ENCODE results near the gene LPCAT1.
"Not testable (repeated sequence)": the region's sequence is repeated elsewhere in the genome, so short reads cannot be mapped to it uniquely, and the experiment has no call there.

The LPCAT1 gene

GRCh38 chr5:1548702-1549474, 25.1 kb upstream of the LPCAT1 start:
- H3K4me3 Mint-ChIP-seq, result no peak overlapping the region
- H3K4me1 Mint-ChIP-seq, result peaks cover 11% of the 10 kb centered on the region
- peaks cover 8% of the 10 kb centered on the region for H3K9me3 Mint-ChIP-seq
- H3K36me3 Mint-ChIP-seq, result peaks cover 13% of the 10 kb centered on the region
- no peak for ATAC-seq
- peaks cover 3% of the 10 kb centered on the region for H3K27me3 Mint-ChIP-seq
- H3K27ac Mint-ChIP-seq, result no peak overlapping the region

GRCh38 chr5:1547655-1548054, 23.9 kb upstream of the LPCAT1 start:
- ATAC-seq, result no peak
- H3K27me3 Mint-ChIP-seq, result no peaks in the 10 kb centered on the region
- H3K4me1 Mint-ChIP-seq, result peaks cover 11% of the 10 kb centered on the region
- H3K27ac Mint-ChIP-seq, result no peak overlapping the region
- peaks cover 8% of the 10 kb centered on the region for H3K9me3 Mint-ChIP-seq
- no peak overlapping the region for H3K4me3 Mint-ChIP-seq
- peaks cover 13% of the 10 kb centered on the region for H3K36me3 Mint-ChIP-seq

- no peak for ATAC-seq
- Mint-ChIP-seq H3K36me3 (peaks cover 13% of the 10 kb centered on the region), H3K4me3 (no peak overlapping the region), H3K27ac (no peak overlapping the region), H3K4me1 (peaks cover 11% of the 10 kb centered on the region), H3K9me3 (peaks cover 8% of the 10 kb centered on the region), H3K27me3 (no peaks in the 10 kb centered on the region)
Observed at GRCh38 chr5:1547236-1547635, 23.5 kb upstream of the LPCAT1 start.

GRCh38 chr5:1546556-1546955, 22.8 kb upstream of the LPCAT1 start:
- H3K4me3 Mint-ChIP-seq, result no peak overlapping the region
- no peak overlapping the region for H3K27ac Mint-ChIP-seq
- no peak for ATAC-seq
- H3K4me1 Mint-ChIP-seq, result peaks cover 11% of the 10 kb centered on the region
- peaks cover 13% of the 10 kb centered on the region for H3K36me3 Mint-ChIP-seq
- peaks cover 8% of the 10 kb centered on the region for H3K9me3 Mint-ChIP-seq
- no peaks in the 10 kb centered on the region for H3K27me3 Mint-ChIP-seq

GRCh38 chr5:1545805-1546355, 22.1 kb upstream of the LPCAT1 start:
- Mint-ChIP-seq H3K9me3 (peaks cover 8% of the 10 kb centered on the region), H3K4me3 (no peak overlapping the region), H3K27ac (peak overlapping the region; percentile 5), H3K27me3 (no peaks in the 10 kb centered on the region), H3K36me3 (peaks cover 13% of the 10 kb centered on the region), H3K4me1 (peaks cover 11% of the 10 kb centered on the region)
- peak; percentile 34 for ATAC-seq

GRCh38 chr5:1545126-1545804, 21.5 kb upstream of the LPCAT1 start:
- Mint-ChIP-seq H3K27me3 (no peaks in the 10 kb centered on the region), H3K4me3 (no peak overlapping the region), H3K4me1 (peaks cover 11% of the 10 kb centered on the region), H3K9me3 (peaks cover 8% of the 10 kb centered on the region), H3K36me3 (peaks cover 13% of the 10 kb centered on the region), H3K27ac (peak overlapping the region; percentile 5)
- no peak for ATAC-seq

GRCh38 chr5:1544294-1544961, 20.7 kb upstream of the LPCAT1 start:
- Mint-ChIP-seq H3K9me3 (peaks cover 8% of the 10 kb centered on the region), H3K27ac (no peak overlapping the region), H3K27me3 (no peaks in the 10 kb centered on the region), H3K4me3 (no peak overlapping the region), H3K36me3 (peaks cover 13% of the 10 kb centered on the region), H3K4me1 (peaks cover 11% of the 10 kb centered on the region)
- no peak for ATAC-seq

- Mint-ChIP-seq H3K36me3 (peaks cover 13% of the 10 kb centered on the region), H3K9me3 (peaks cover 8% of the 10 kb centered on the region), H3K27ac (no peak overlapping the region), H3K4me3 (no peak overlapping the region), H3K27me3 (no peaks in the 10 kb centered on the region), H3K4me1 (peaks cover 13% of the 10 kb centered on the region)
- no peak for ATAC-seq
Observed at GRCh38 chr5:1543398-1544293, 19.9 kb upstream of the LPCAT1 start.

GRCh38 chr5:1542781-1543180, 19.0 kb upstream of the LPCAT1 start:
- no peak overlapping the region for H3K27ac Mint-ChIP-seq
- no peak for ATAC-seq

GRCh38 chr5:1541702-1542400, 18.1 kb upstream of the LPCAT1 start:
- no peak for ATAC-seq
- H3K4me1 Mint-ChIP-seq, result peaks cover 22% of the 10 kb centered on the region
- no peaks in the 10 kb centered on the region for H3K27me3 Mint-ChIP-seq
- H3K27ac Mint-ChIP-seq, result no peak overlapping the region
- no peak overlapping the region for H3K4me3 Mint-ChIP-seq
- peaks cover 13% of the 10 kb centered on the region for H3K36me3 Mint-ChIP-seq
- H3K9me3 Mint-ChIP-seq, result peaks cover 8% of the 10 kb centered on the region

More at GRCh38 chr5:1542781-1543180, 19.0 kb upstream of the LPCAT1 start:
- no peak overlapping the region for H3K4me3 Mint-ChIP-seq
- peaks cover 18% of the 10 kb centered on the region for H3K4me1 Mint-ChIP-seq
- peaks cover 13% of the 10 kb centered on the region for H3K36me3 Mint-ChIP-seq
- H3K27me3 Mint-ChIP-seq, result no peaks in the 10 kb centered on the region
- peaks cover 8% of the 10 kb centered on the region for H3K9me3 Mint-ChIP-seq

GRCh38 chr5:1540831-1541701, 17.3 kb upstream of the LPCAT1 start:
- Mint-ChIP-seq H3K27ac (no peak overlapping the region), H3K36me3 (peaks cover 13% of the 10 kb centered on the region), H3K4me1 (peaks cover 30% of the 10 kb centered on the region), H3K27me3 (no peaks in the 10 kb centered on the region), H3K4me3 (no peak overlapping the region), H3K9me3 (peaks cover 8% of the 10 kb centered on the region)
- no peak for ATAC-seq

GRCh38 chr5:1540166-1540565, 16.4 kb upstream of the LPCAT1 start:
- no peak for ATAC-seq
- Mint-ChIP-seq H3K27ac (no peak overlapping the region), H3K36me3 (peaks cover 6% of the 10 kb centered on the region), H3K27me3 (no peaks in the 10 kb centered on the region), H3K4me1 (peaks cover 29% of the 10 kb centered on the region), H3K9me3 (peaks cover 2% of the 10 kb centered on the region), H3K4me3 (no peak overlapping the region)

GRCh38 chr5:1539393-1540161, 15.8 kb upstream of the LPCAT1 start:
- Mint-ChIP-seq H3K27ac (peak overlapping the region; percentile 97), H3K4me1 (peaks cover 26% of the 10 kb centered on the region)
- ATAC-seq, H3K9me3 Mint-ChIP-seq, H3K4me3 Mint-ChIP-seq, H3K27me3 Mint-ChIP-seq, H3K36me3 Mint-ChIP-seq: not testable (repeated sequence)
